T1000 (cell line): ENCODE measurements around the gene TUBA4B.

Source experiments
- DNase-seq: peaks from one replicate; lab custom pipeline; 2025; ENCODE audit warnings: mixed read lengths; lab: John Stamatoyannopoulos, UW

TUBA4B gene

GRCh38 chr2:219252900-219253752 lies at the start of gene TUBA4B:
Gene TUBA4B (plus strand): TSS chr2:219253243. CDS start chr2:219253408, 165 bp downstream.
- no peak for DNase-seq

- DNase-seq, result no peak
Observed at GRCh38 chr2:219204425-219205164, 48.4 kb upstream of the TUBA4B start.

GRCh38 chr2:219205165-219205538 lies 47.9 kb upstream of the TUBA4B start:
- DNase-seq, result no peak

GRCh38 chr2:219205981-219206327 lies 47.1 kb upstream of the TUBA4B start:
- no peak for DNase-seq

- DNase-seq, result peak; percentile 90
Observed at GRCh38 chr2:219206328-219207133, 46.5 kb upstream of the TUBA4B start, which contains the start of gene ZFAND2B. Gene ZFAND2B (plus strand): TSS chr2:219206782. CDS start chr2:219206988, 206 bp downstream.

- DNase-seq, result no peak
Observed at GRCh38 chr2:219207134-219207883, 45.7 kb upstream of the TUBA4B start.

GRCh38 chr2:219207884-219208740 lies 44.9 kb upstream of the TUBA4B start:
- no peak for DNase-seq

GRCh38 chr2:219209236-219210195 lies 43.5 kb upstream of the TUBA4B start:
- DNase-seq, result no peak

GRCh38 chr2:219210196-219210885 lies 42.7 kb upstream of the TUBA4B start:
- DNase-seq, result no peak

- no peak for DNase-seq
Observed at GRCh38 chr2:219210886-219211362, 42.1 kb upstream of the TUBA4B start.

- DNase-seq, result no peak
Observed at GRCh38 chr2:219213026-219213415, 40.0 kb upstream of the TUBA4B start.

GRCh38 chr2:219213486-219214071 lies 39.5 kb upstream of the TUBA4B start:
- DNase-seq, result no peak

GRCh38 chr2:219214141-219214540 lies 38.9 kb upstream of the TUBA4B start:
- DNase-seq, result no peak

GRCh38 chr2:219214786-219215185 lies 38.3 kb upstream of the TUBA4B start:
- DNase-seq, result no peak

GRCh38 chr2:219215871-219216534 lies 37.0 kb upstream of the TUBA4B start:
- no peak for DNase-seq

- DNase-seq, result no peak
Observed at GRCh38 chr2:219216535-219216915, 36.5 kb upstream of the TUBA4B start.

- DNase-seq, result peak; percentile 59
Observed at GRCh38 chr2:219218217-219218731, 34.8 kb upstream of the TUBA4B start.
